Psoas muscle (tissue), 8 donors: ENCODE measurements around the gene DTL. TPM values are rescaled to one million over a fixed set of nuclear protein-coding genes. Genes with fewer than 3 reads are reported as not detected.

Experiments
- ATAC-seq, 4 donors: fragments of 200-7000 bp; cut with Tn5 transposase; one replicate each; pipeline ENCODE4 v1.9.1; 2020; ENCODE audit warnings: moderate library complexity in 3 of 4, mild to moderate bottlenecking in 2 of 4
- DNase-seq, 2 donors: peaks; one replicate each; pipeline ENCODE4 v3.0.0-alpha.2; 2020
- H3K27ac ChIP-seq: fragments of 200-600 bp; one replicate; pipeline ENCODE4 v1.8.0; 2022
- H3K27me3 ChIP-seq, 3 donors: fragments of 200-600 bp in 1 of 3; one replicate each; pipeline versions ENCODE4 v1.6.1 to v1.8.0; 2013 to 2022; ENCODE audit warnings: low read length in 2 of 3, mild to moderate bottlenecking in 2 of 3, moderate library complexity in 1 of 3; ENCODE audit not compliant: insufficient read depth in 3 of 3
- H3K36me3 ChIP-seq, 2 donors: fragments of 200-600 bp in 1 of 2; one replicate each; pipeline versions ENCODE4 v1.6.1 to v1.8.0; 2013 to 2022; ENCODE audit warnings: low read depth in 1 of 2, mild to moderate bottlenecking in 1 of 2, moderate library complexity in 1 of 2; ENCODE audit not compliant: insufficient read depth in 1 of 2
- H3K4me1 ChIP-seq: fragments of 200-600 bp; one replicate; pipeline ENCODE4 v1.8.0; 2022
- H3K4me3 ChIP-seq: fragments of 200-600 bp; one replicate; pipeline ENCODE4 v1.8.0; 2022; ENCODE audit warnings: mild to moderate bottlenecking
- H3K9me3 ChIP-seq: fragments of 200-600 bp; one replicate; pipeline ENCODE4 v1.8.0; 2022
- WGBS, 3 donors: extraction: QIAGEN DNeasy Blood & Tissue Kit; methylation state at CpG; one replicate each; pipeline versions ENCODE4 v1.1.6 to v1.1.7; 2013; 5-methylcytosine and 5-hydroxymethylcytosine counted together
- intact Hi-C, 2 donors: fragments of 100-400 bp; cut with DNase I; formaldehyde crosslinking; loops; one replicate each; pipeline versions ENCODE4 v1.11.0 to v1.14.2; 2022
- polyA plus RNA-seq, 3 donors: library from polyadenylated mRNA; stranded (reverse); fragments of 200-250 nt; gene quantifications; one replicate each; pipeline ENCODE4 v1.2.3, GENCODE V29; 2013
- total RNA-seq, 4 donors: library from RNA; stranded (reverse); fragmentation: NEBNext Ultra II Directional in 2 of 4; extraction: Animal tissue kit (Norgen Biotek cat#: 25700) in 2 of 4; gene quantifications; one replicate each; pipeline versions ENCODE4 v1.2.1 to v1.2.4, GENCODE V29; 2021 to 2023
- TF ChIP-seq, protein P1 (sequence below): fragments of 200-600 bp; IDR thresholded peaks from one replicate; pipeline ENCODE4 v1.8.0; 2022; ENCODE audit warnings: antibody characterized with exemption
- donor health status: healthy with polysubstance abuse.
- donor health status: DM: no; HTN: no; CAD: no; lungs with moderate emphysema.
- donor health status: Bipolar disorder and iron deficiency.
- donor health status: healthy.
- donor health status: DM: yes; HTN: yes; CAD: no.
- donor health status: DM: no; HTN: no; CAD: no.
- donor health status: DM: no; HTN: no; CAD: no.
- donor health status: DM: yes; HTN: yes; CAD: no.

DTL gene
- total and polyA plus RNA-seq, 7 donors, result 0.12 to 0.72 (median 0.19) TPM

DNA sequence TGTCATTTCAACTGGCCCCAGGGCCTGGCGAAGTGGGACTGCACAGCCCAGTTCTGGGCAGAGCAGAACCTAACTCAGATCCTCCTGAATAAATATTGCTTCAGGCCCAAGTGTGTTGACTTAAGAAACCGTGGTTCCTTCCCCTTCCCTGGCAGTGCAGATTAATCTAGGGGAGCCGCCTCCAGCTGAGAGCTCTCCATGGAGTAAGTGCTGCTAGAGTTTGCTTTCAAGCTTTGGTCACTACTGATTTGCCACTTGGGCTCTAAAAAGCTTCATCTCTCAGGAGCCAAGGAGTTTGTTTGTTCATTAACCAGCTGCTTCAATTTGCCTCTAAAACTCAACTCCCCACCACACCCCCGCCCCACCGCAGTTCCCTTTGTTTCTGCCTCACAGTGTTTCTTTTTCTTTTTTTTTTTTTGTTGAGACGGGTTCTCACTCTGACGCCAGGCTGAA is 112.1 kb downstream of the DTL start:
- Histone ChIP-seq H3K4me1 (no peaks in the 10 kb centered on the region), H3K4me3 (no peak overlapping the region), H3K27ac (no peak overlapping the region), H3K9me3 (no peaks in the 10 kb centered on the region), H3K27me3 (no peaks in the 10 kb centered on the region), H3K36me3 (no peaks in the 10 kb centered on the region)
- intact Hi-C loops, result no loop called here
- TF ChIP-seq, protein P1, sequence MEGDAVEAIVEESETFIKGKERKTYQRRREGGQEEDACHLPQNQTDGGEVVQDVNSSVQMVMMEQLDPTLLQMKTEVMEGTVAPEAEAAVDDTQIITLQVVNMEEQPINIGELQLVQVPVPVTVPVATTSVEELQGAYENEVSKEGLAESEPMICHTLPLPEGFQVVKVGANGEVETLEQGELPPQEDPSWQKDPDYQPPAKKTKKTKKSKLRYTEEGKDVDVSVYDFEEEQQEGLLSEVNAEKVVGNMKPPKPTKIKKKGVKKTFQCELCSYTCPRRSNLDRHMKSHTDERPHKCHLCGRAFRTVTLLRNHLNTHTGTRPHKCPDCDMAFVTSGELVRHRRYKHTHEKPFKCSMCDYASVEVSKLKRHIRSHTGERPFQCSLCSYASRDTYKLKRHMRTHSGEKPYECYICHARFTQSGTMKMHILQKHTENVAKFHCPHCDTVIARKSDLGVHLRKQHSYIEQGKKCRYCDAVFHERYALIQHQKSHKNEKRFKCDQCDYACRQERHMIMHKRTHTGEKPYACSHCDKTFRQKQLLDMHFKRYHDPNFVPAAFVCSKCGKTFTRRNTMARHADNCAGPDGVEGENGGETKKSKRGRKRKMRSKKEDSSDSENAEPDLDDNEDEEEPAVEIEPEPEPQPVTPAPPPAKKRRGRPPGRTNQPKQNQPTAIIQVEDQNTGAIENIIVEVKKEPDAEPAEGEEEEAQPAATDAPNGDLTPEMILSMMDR, result no peak
- 80 to 84% (median 84%) methylated on average over 7 of the region's 7 CpGs for WGBS, 3 donors
- DNase-seq (no peak), ATAC-seq (no peak)

DNA sequence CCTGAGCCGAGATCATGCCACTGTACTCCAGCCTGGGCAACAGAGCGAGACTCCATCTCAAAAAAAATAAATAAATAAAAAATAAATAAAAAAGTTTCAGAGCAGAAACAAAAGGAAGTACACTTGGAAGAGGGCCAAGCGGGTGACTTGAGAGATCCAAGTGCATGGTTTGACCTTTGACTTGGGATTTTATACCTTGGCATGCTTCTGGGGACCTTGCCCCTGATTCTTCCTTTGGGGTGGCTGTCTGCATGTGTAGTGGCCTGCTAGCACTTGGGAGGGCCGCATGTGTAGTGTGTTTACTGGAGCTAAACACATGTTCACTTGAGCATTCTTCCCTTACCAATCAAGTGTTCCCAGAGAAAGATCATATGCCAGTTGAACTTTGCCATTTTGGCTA is 114.0 kb downstream of the DTL start:
- ATAC-seq, result no peak
- intact Hi-C loops, result no loop called here
- TF ChIP-seq, protein P1, result no peak
- Histone ChIP-seq H3K27me3 (no peaks in the 10 kb centered on the region), H3K9me3 (no peaks in the 10 kb centered on the region), H3K4me3 (no peak overlapping the region), H3K36me3 (no peaks in the 10 kb centered on the region), H3K27ac (no peak overlapping the region), H3K4me1 (no peaks in the 10 kb centered on the region)
- DNase-seq, result no peak
- 84 to 94% (median 89%) methylated on average over 4 of the region's 4 CpGs for WGBS, 3 donors

DNA sequence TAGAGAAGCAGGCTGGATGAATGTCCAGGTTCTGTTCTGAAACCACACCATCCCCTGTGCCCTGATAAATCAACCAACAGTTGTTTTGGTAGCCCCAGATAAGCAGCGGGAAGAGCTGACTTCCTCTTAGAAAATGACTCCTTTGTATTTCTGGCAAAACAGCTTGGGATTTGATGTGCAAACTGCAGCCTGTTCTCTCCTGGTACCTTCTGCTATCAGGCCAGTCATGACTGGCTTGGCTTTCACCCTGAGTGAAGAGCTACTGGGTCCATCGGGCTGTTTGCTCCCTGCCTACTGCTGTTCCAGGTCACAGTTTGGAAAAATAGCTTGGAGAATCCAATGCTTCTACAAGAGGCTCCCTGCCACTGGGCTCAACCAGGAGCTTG is 116.8 kb downstream of the DTL start:
- ATAC-seq (no peak), DNase-seq (no peak)
- no peaks in the 10 kb centered on the region for H3K9me3 ChIP-seq
- no peaks in the 10 kb centered on the region for H3K4me1 ChIP-seq
- 59 to 73% (median 70%) methylated on average over 2 of the region's 2 CpGs for WGBS, 3 donors
- no peaks in the 10 kb centered on the region for H3K27me3 ChIP-seq
- intact Hi-C loops, result loop anchor here in 1 of 2 donors (10.0 kb wide), 1 partner anchor 68 kb away; no protein-coding TSS in a partner anchor
- TF ChIP-seq, protein P1, result no peak
- H3K27ac ChIP-seq, result no peak overlapping the region
- H3K36me3 ChIP-seq, result no peaks in the 10 kb centered on the region
- H3K4me3 ChIP-seq, result no peak overlapping the region

DNA sequence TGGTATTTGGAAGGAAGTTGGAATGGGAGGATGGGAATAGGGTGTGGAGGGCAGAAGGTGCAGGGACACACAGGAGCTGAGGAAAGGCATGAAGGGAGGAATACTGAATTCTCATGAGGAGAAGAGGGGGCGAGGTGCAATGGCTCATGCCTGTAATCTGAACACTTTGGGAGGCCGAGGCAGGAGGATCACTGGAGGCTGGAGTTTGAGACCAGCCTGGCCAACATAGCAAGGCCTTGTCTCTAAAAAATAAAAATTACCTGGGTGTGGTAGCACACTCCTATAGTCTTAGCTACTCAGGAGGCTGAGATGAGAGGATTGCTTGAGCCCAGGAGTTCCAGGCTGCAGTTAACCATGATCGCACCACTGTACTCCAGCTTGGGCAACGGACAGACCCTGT is 117.3 kb downstream of the DTL start:
- DNase-seq, result no peak
- H3K27ac ChIP-seq, result no peak overlapping the region
- H3K4me1 ChIP-seq, result no peaks in the 10 kb centered on the region
- H3K36me3 ChIP-seq, result no peaks in the 10 kb centered on the region
- TF ChIP-seq, protein P1, result no peak
- intact Hi-C loops, result loop anchor here in 1 of 2 donors (10.0 kb wide), 1 partner anchor 68 kb away; no protein-coding TSS in a partner anchor
- 96 to 100% (median 99%) methylated on average over 4 of the region's 4 CpGs for WGBS, 3 donors
- ATAC-seq, result no peak
- no peaks in the 10 kb centered on the region for H3K9me3 ChIP-seq
- H3K27me3 ChIP-seq, result no peaks in the 10 kb centered on the region
- no peak overlapping the region for H3K4me3 ChIP-seq

DNA sequence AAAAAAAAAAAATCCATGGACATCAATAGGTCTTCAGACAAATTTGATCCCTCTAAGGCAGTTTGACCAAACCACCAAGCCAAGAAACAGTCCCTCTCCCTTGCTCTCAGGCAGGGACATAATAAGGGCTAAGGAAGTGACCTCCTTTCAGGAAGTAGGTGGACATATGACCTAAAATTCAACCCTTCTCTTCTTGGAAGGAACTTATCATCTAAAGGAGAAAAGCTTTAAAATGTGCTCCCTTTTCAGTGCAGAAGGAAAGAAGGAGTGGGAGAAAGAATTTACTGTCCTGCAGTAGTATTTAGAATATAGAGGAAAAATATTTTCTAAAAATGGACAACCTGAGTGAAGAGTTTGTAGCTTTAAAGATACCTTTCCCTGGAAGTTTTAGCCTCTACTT is 118.1 kb downstream of the DTL start:
- Histone ChIP-seq H3K36me3 (no peaks in the 10 kb centered on the region), H3K27me3 (no peaks in the 10 kb centered on the region), H3K9me3 (no peaks in the 10 kb centered on the region), H3K27ac (no peak overlapping the region), H3K4me3 (no peak overlapping the region), H3K4me1 (no peaks in the 10 kb centered on the region)
- ATAC-seq (no peak), DNase-seq (no peak)
- TF ChIP-seq, protein P1, result no peak
- intact Hi-C loops, result loop anchor here in 1 of 2 donors (10.0 kb wide), 1 partner anchor 69 kb away; no protein-coding TSS in a partner anchor
